Upper lobe of right lung (tissue), 1 donor: ENCODE data around the gene ACER3. TPM values are rescaled to one million over a fixed set of nuclear protein-coding genes. Genes with fewer than 3 reads are reported as not detected.

Experiments used
- ATAC-seq: fragments of 200-7000 bp; cut with Tn5 transposase; one replicate; pipeline ENCODE4 v1.9.1; 2020; ENCODE audit warnings: mild to moderate bottlenecking, moderate library complexity
- DNase-seq: peaks from one replicate; pipeline ENCODE4 v3.0.0-alpha.2; 2020
- H3K27ac ChIP-seq: fragments of 200-600 bp; one replicate; pipeline ENCODE4 v1.8.0; 2022
- H3K27me3 ChIP-seq: fragments of 200-600 bp; one replicate; pipeline ENCODE4 v1.8.0; 2022; ENCODE audit warnings: mild to moderate bottlenecking
- H3K36me3 ChIP-seq: fragments of 200-600 bp; one replicate; pipeline ENCODE4 v1.8.0; 2022
- H3K4me1 ChIP-seq: fragments of 200-600 bp; one replicate; pipeline ENCODE4 v1.8.0; 2022
- H3K4me3 ChIP-seq: fragments of 200-600 bp; one replicate; pipeline ENCODE4 v1.8.0; 2022; ENCODE audit warnings: mild to moderate bottlenecking
- H3K9me3 ChIP-seq: fragments of 200-600 bp; one replicate; pipeline ENCODE4 v1.8.0; 2022
- intact Hi-C: fragments of 100-400 bp; cut with DNase I; formaldehyde crosslinking; loops from one replicate; pipeline ENCODE4 v1.11.0; 2022
- total RNA-seq: library from RNA; stranded (reverse); fragmentation: NEBNext Ultra II Directional; extraction: Animal tissue kit (Norgen Biotek cat#: 25700); gene quantifications from one replicate; pipeline ENCODE4 v1.2.1, GENCODE V29; 2021
- TF ChIP-seq, protein P1 (sequence below): fragments of 200-600 bp; IDR thresholded peaks from one replicate; pipeline ENCODE4 v1.8.0; 2022; ENCODE audit warnings: antibody characterized with exemption
- donor health status: DM: no; HTN: yes; CAD: no; lungs with severe emphysema.

ACER3 gene
- total RNA-seq, 1 donor from 2014 or later, result 42.2 TPM

DNA sequence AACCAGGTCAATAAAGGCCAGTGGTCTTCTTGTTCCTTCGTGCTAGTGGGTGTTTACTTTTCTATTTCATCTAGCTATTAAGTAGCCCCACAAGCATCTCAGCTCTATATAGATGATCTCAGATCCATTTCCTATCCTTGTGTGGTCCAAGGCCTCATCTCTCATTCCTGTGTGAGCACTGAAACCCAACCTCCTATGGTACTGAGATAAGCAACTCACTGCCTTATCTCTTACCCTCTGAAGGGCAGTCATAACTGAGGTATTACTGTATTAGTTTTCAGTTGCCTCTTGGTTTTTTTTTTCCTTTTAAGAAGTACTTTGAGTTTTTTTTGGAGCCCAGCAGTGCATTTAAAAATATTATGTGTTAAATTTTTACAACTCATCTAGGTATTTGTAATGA lies 28.3 kb downstream of the ACER3 start:
- Histone ChIP-seq H3K27ac (no peak overlapping the region), H3K36me3 (no peaks in the 10 kb centered on the region), H3K4me3 (no peak overlapping the region), H3K9me3 (no peaks in the 10 kb centered on the region), H3K27me3 (no peaks in the 10 kb centered on the region), H3K4me1 (peaks cover 15% of the 10 kb centered on the region)
- intact Hi-C loops, result no loop called here
- no peak for ATAC-seq
- DNase-seq, result no peak
- TF ChIP-seq, protein P1, sequence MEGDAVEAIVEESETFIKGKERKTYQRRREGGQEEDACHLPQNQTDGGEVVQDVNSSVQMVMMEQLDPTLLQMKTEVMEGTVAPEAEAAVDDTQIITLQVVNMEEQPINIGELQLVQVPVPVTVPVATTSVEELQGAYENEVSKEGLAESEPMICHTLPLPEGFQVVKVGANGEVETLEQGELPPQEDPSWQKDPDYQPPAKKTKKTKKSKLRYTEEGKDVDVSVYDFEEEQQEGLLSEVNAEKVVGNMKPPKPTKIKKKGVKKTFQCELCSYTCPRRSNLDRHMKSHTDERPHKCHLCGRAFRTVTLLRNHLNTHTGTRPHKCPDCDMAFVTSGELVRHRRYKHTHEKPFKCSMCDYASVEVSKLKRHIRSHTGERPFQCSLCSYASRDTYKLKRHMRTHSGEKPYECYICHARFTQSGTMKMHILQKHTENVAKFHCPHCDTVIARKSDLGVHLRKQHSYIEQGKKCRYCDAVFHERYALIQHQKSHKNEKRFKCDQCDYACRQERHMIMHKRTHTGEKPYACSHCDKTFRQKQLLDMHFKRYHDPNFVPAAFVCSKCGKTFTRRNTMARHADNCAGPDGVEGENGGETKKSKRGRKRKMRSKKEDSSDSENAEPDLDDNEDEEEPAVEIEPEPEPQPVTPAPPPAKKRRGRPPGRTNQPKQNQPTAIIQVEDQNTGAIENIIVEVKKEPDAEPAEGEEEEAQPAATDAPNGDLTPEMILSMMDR, result no peak

DNA sequence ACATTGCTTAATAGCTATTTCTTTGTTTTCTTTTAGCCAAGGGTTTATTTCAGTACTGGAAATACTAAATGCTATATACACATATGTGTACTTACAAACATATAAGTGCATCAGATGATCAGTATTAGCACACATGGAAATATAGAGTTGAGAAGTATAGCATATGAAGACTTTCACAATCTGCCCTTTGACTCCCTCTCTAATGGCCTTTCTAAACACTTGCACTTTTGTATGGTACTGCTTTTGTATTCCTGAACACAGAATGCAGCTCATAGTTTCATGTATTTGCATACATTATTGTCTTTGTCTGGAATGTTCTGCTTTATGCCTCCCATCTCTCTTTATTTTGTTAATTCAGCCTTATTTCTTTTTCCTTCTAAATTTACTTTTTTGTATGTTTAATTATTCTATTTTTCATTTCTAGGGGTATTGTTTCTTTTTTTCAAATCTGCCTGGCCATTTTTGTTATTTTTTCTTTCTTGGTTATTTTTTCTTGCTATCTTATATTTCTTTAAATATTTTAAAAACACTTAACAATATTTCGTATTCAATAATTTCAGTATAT lies 28.8 kb downstream of the ACER3 start:
- DNase-seq, result no peak
- ATAC-seq, result no peak

DNA sequence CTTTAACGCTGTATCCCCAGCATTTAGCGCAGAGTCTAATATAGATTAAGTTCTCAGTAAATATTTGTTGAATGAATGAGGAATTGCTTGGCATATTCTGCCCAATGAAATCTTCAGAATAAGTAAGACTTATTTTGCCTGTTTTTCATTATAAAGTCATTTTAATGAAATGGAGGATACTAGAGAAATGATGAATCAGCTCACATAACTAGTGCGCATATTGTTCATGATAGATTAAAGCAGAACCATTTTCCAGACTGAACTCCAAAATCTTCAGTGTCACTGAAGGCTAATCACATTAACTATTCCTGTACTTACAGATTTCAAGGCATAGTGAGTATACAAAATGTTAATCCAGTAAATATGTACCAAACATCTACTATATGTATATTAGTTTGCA lies 29.6 kb downstream of the ACER3 start:
- Histone ChIP-seq H3K27me3 (no peaks in the 10 kb centered on the region), H3K4me3 (no peak overlapping the region), H3K27ac (no peak overlapping the region), H3K4me1 (peaks cover 5% of the 10 kb centered on the region), H3K9me3 (no peaks in the 10 kb centered on the region), H3K36me3 (no peaks in the 10 kb centered on the region)
- TF ChIP-seq, protein P1, result no peak
- intact Hi-C loops, result no loop called here
- ATAC-seq (no peak), DNase-seq (no peak)

More for the DNA sequence above, 28.8 kb downstream of the ACER3 start:
- no peak overlapping the region for H3K27ac ChIP-seq
- H3K36me3 ChIP-seq, result no peaks in the 10 kb centered on the region
- H3K4me1 ChIP-seq, result peaks cover 12% of the 10 kb centered on the region
- no peaks in the 10 kb centered on the region for H3K27me3 ChIP-seq
- H3K4me3 ChIP-seq, result no peak overlapping the region
- intact Hi-C loops, result no loop called here
- no peaks in the 10 kb centered on the region for H3K9me3 ChIP-seq
- TF ChIP-seq, protein P1, result no peak

DNA sequence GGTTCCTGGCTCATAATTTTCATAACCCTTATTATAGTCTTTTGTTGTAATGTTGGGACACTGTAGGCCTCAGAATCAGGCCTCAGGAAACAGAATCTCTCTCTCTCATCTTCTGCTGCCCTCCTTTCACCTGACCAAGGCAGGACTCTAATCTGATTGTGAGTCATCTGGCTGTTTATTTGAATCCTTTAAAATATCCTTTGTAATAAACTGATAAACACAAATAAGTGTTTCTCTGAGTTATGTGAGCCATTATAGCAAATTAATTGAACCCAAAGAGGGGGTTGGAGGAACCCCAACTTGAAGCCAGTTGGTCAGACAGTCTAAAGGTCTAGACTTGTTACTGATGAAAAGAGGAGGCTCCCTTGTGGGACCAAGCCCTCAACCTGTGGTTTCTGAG lies 30.6 kb downstream of the ACER3 start:
- H3K4me3 ChIP-seq, result no peak overlapping the region
- no peak overlapping the region for H3K27ac ChIP-seq
- H3K9me3 ChIP-seq, result no peaks in the 10 kb centered on the region
- TF ChIP-seq, protein P1, result no peak
- DNase-seq (no peak), ATAC-seq (no peak)
- no peaks in the 10 kb centered on the region for H3K36me3 ChIP-seq
- no peaks in the 10 kb centered on the region for H3K4me1 ChIP-seq
- intact Hi-C loops, result no loop called here
- H3K27me3 ChIP-seq, result no peaks in the 10 kb centered on the region

DNA sequence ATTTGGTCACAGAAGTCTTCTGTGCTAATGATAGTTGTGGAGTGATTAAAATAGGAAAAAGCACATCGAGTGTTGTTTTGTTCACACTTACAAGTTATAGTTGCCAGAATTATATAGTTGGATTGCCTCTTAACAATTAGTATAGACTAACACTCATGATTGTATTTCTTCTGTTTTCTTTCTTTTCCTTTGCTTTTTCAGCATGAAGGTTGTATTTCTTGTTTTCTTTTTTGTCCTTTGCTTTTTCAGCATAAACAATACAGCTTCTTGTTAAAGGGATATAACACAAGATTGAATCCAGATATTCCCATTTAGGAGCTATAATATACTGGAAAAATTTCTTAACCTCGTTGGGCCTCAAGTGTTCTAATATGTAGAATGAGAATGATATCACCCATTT lies 31.1 kb downstream of the ACER3 start:
- TF ChIP-seq, protein P1, result no peak
- H3K9me3 ChIP-seq, result no peaks in the 10 kb centered on the region
- H3K27me3 ChIP-seq, result no peaks in the 10 kb centered on the region
- ATAC-seq, result no peak
- H3K27ac ChIP-seq, result no peak overlapping the region
- H3K4me1 ChIP-seq, result no peaks in the 10 kb centered on the region
- no peak overlapping the region for H3K4me3 ChIP-seq
- no peaks in the 10 kb centered on the region for H3K36me3 ChIP-seq
- DNase-seq, result no peak
- intact Hi-C loops, result no loop called here

DNA sequence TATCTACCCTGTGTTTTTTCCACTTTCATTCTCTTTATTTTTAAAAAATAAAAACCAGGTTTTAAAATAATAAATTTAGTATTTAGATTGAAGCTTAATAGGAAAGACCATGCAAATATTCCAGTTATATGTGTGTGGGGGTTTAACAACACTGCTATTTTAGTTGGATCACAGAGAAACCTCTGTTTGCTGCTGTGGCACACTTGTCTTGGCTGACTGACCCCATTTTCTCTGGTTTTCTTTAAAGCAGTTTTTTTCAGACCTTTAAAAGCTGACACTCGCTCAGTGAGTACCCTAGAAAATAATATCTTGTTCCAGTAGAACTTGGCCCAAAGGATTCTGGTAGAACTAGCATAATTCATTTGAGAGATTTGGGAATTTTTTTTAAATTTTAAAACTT lies 31.6 kb downstream of the ACER3 start:
- H3K27ac ChIP-seq, result no peak overlapping the region
- no peaks in the 10 kb centered on the region for H3K36me3 ChIP-seq
- TF ChIP-seq, protein P1, result no peak
- H3K4me1 ChIP-seq, result no peaks in the 10 kb centered on the region
- ATAC-seq (no peak), DNase-seq (no peak)
- H3K27me3 ChIP-seq, result no peaks in the 10 kb centered on the region
- intact Hi-C loops, result no loop called here
- no peaks in the 10 kb centered on the region for H3K9me3 ChIP-seq
- no peak overlapping the region for H3K4me3 ChIP-seq
